Activated CD8-positive, alpha-beta memory T cell treated with anti-CD3 and anti-CD28 coated beads, Interleukin-2, amount 50 U/mL, for 4 hours (primary cell): ENCODE data around the gene NFKB2.
A peak's percentile ranks its signal among the peaks of the same experiment; 100 is the strongest.

ENCODE experiments used
- DNase-seq: peaks from one replicate; pipeline ENCODE4 v3.0.0-alpha.2; 2020

Gene NFKB2

GRCh38 chr10:102409604-102410428, 14.3 kb downstream of the NFKB2 start:
- no peak for DNase-seq

GRCh38 chr10:102410429-102411073, 15.0 kb downstream of the NFKB2 start:
- DNase-seq = peak; percentile 73

- DNase-seq = no peak
These were observed 16.1 kb downstream of the NFKB2 start for GRCh38 chr10:102411341-102412255.

GRCh38 chr10:102412293-102412692, 16.8 kb downstream of the NFKB2 start:
- DNase-seq = no peak

GRCh38 chr10:102413053-102413705, 17.7 kb downstream of the NFKB2 start:
- no peak for DNase-seq

- no peak for DNase-seq
These were observed 18.5 kb downstream of the NFKB2 start for GRCh38 chr10:102413806-102414561.

- no peak for DNase-seq
These were observed 19.2 kb downstream of the NFKB2 start for GRCh38 chr10:102414749-102415148.

GRCh38 chr10:102416283-102416682, 20.8 kb downstream of the NFKB2 start:
- no peak for DNase-seq

- no peak for DNase-seq
These were observed 21.2 kb downstream of the NFKB2 start for GRCh38 chr10:102416695-102417094.

- DNase-seq = no peak
These were observed 23.2 kb downstream of the NFKB2 start, which contains the start of gene PSD for GRCh38 chr10:102418622-102419268. PSD (minus strand) TSS chr10:102418785; CDS start chr10:102417038, 1,747 bp downstream.

GRCh38 chr10:102419269-102420180, 24.0 kb downstream of the NFKB2 start:
- DNase-seq = peak; percentile 65

- no peak for DNase-seq
These were observed 24.7 kb downstream of the NFKB2 start for GRCh38 chr10:102420181-102420713.

- DNase-seq = peak; percentile 94
These were observed 25.4 kb downstream of the NFKB2 start, which contains the start of gene FBXL15 for GRCh38 chr10:102420714-102421506. FBXL15 (plus strand) TSS chr10:102420836; CDS start chr10:102421130, 294 bp downstream.

GRCh38 chr10:102421507-102421756, 25.9 kb downstream of the NFKB2 start:
- DNase-seq = no peak

- DNase-seq = no peak
These were observed 26.4 kb downstream of the NFKB2 start for GRCh38 chr10:102421757-102422512.

GRCh38 chr10:102422545-102423129, 27.1 kb downstream of the NFKB2 start:
- peak; percentile 44 for DNase-seq

GRCh38 chr10:102423372-102423968, 28.0 kb downstream of the NFKB2 start:
- no peak for DNase-seq

- no peak for DNase-seq
These were observed 28.6 kb downstream of the NFKB2 start for GRCh38 chr10:102424145-102424544.
